Naive thymus-derived CD8-positive, alpha-beta T cell (primary cell): ENCODE data around the gene MAPK8IP2. TPM values are rescaled to one million over a fixed set of nuclear protein-coding genes. Genes with fewer than 3 reads are reported as not detected.

ENCODE experiments used
- ATAC-seq, 2 donors: fragments of 150-1000 bp; cut with Tn5 transposase in 1 of 2; sonication (Bioruptor Pico), chemical (Tn5 transposase) in 1 of 2; 1 replicate in 1 of 2; 2 replicates in 1 of 2; pipeline ENCODE4 v1.10.0; 2021; ENCODE audit warnings: mild to moderate bottlenecking in 2 of 2, moderate library complexity in 2 of 2
- POLR2A ChIA-PET: fragments of 350-600 bp; sonication (Branson Sonifier 250); formaldehyde crosslinking; loops from one replicate; lab custom pipeline; 2021; ENCODE audit warnings: antibody characterized with exemption; lab: Charles Lee
- DNase-seq, 10 donors: peaks; one replicate each; pipeline versions ENCODE4 v3.0.0 to v3.0.0-alpha.2; 2020 to 2022
- H3K27ac Mint-ChIP-seq, 10 donors: one replicate each; pipeline ENCODE4 v1.8.0; 2020 to 2022; ENCODE audit warnings: mild to moderate bottlenecking in 10 of 10, mixed read lengths in 10 of 10, moderate library complexity in 4 of 10, inconsistent platforms in 1 of 10
- H3K27me3 Mint-ChIP-seq, 5 donors: one replicate each; pipeline ENCODE4 v1.8.0; 2021 to 2022; ENCODE audit warnings: mixed read lengths in 5 of 5
- H3K36me3 Mint-ChIP-seq, 3 donors: one replicate each; pipeline ENCODE4 v1.8.0; 2020 to 2022; ENCODE audit warnings: mixed read lengths in 3 of 3, mild to moderate bottlenecking in 2 of 3, inconsistent platforms in 1 of 3
- H3K4me1 Mint-ChIP-seq, 4 donors: one replicate each; pipeline ENCODE4 v1.8.0; 2021 to 2022; ENCODE audit warnings: mixed read lengths in 4 of 4
- H3K4me3 Mint-ChIP-seq, 10 donors: one replicate each; pipeline ENCODE4 v1.8.0; 2020 to 2022; ENCODE audit warnings: mild to moderate bottlenecking in 10 of 10, mixed read lengths in 10 of 10, moderate library complexity in 6 of 10, inconsistent platforms in 1 of 10
- H3K9me3 Mint-ChIP-seq, 9 donors: one replicate each; pipeline ENCODE4 v1.8.0; 2020 to 2022; ENCODE audit warnings: mixed read lengths in 9 of 9, mild to moderate bottlenecking in 3 of 9, inconsistent platforms in 1 of 9, moderate library complexity in 1 of 9
- polyA plus RNA-seq, 3 donors: library from polyadenylated mRNA; unstranded; fragments of 300-500 nt; fragmentation: Illumina TruSeq; gene quantifications; one replicate each; pipeline ENCODE4 v1.2.3, GENCODE V29; 2021
- total RNA-seq, 8 experiments: library from RNA in 2 of 8; stranded (reverse) in 2 of 8; gene quantifications; one replicate each; pipeline ENCODE4 v1.2.3 and lab custom pipeline; 2021 to 2026

The MAPK8IP2 gene
- total and polyA plus RNA-seq, 5 experiments from 2014 or later, result 0.22 to 0.62 TPM; not detected in 3

DNA sequence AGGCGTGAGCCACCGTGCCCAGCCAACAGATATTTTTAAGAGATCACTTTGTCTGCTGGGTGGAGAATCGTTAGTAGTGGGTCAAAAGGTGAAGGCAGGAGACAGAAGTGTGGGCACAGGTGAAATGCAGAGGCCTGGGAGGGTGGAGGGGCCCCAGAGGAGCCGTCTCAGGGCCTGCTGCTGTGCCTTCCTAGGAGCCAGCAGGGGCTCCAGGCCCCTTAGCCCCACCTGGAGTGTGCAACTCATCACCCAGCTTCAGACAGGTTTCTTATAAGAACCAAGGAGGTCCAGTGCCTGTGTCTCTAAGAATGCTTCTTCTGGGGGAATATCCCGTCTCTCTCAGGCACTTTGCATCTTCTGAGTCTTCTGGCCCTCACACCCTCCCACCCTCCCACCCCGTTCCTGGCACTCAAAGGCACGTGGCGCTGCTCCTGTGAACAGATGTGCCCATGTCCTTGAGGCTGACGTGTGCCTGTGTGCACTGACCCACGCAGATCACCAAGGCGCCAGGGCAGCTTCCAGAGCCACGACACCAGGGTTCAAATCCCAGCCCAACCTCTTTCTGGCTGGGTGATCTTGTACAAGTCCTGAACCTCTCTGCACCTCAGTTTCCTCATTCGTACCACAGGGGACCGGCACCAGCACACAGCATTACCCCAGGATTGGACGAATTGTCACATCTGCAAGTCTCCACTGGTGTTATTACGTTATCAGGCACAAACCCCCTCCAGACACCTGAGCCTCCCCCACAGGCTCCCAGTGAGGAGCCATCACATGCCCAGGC, 23.9 kb downstream of the MAPK8IP2 start:
- H3K9me3 Mint-ChIP-seq, result no peaks in the 10 kb centered on the region
- POLR2A ChIA-PET, result interaction anchor here (1.8 kb wide), 1 partner anchor 76 kb away, joined by 4 read pairs; no protein-coding TSS in a partner anchor
- peaks cover 0 to 8% (median 0%) of the 10 kb centered on the region in 3 donors for H3K36me3 Mint-ChIP-seq
- ATAC-seq (no peak), DNase-seq (no peak)
- no peaks in the 10 kb centered on the region for H3K27me3 Mint-ChIP-seq
- peaks cover 31 to 62% (median 56%) of the 10 kb centered on the region in 4 donors for H3K4me1 Mint-ChIP-seq
- peak overlapping the region; percentile 41 to 82 (median 78) for H3K27ac Mint-ChIP-seq
- peak overlapping the region in 3 of 10 donors; percentile 17 to 42 (median 30) for H3K4me3 Mint-ChIP-seq

DNA sequence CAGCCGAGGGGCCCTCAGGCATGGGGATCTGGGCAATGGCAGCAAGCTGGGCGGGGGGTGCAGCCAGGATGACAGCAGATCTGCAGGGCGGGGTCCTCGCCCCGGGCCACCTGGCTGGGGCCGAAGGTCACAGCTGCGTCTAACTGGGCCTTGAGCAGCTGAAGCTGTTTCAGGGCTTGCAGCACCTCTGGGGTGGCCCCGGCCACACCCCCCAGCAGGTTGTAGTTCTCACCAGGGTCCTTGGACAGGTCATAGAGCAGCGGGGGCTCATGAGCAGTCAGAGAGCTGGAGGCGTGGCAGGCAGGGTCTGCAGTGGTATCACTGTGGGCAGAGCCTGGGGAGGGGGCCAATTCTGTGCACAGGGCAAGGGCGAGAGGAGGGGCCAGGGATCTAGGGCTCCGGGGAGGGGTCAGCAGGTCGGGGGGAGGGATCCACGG, 24.6 kb downstream of the MAPK8IP2 start:
- Mint-ChIP-seq H3K36me3 (peaks cover 0 to 8% (median 0%) of the 10 kb centered on the region in 3 donors), H3K4me3 (peak overlapping the region in 2 of 10 donors; percentile 58 to 65), H3K27me3 (no peaks in the 10 kb centered on the region), H3K9me3 (no peaks in the 10 kb centered on the region), H3K4me1 (peaks cover 35 to 59% (median 57%) of the 10 kb centered on the region in 4 donors), H3K27ac (peak overlapping the region in 5 of 10 donors; percentile 29 to 79 (median 73))
- ATAC-seq (no peak), DNase-seq (no peak)
- POLR2A ChIA-PET, result interaction anchor here (1.8 kb wide), 1 partner anchor 77 kb away, joined by 4 read pairs; no protein-coding TSS in a partner anchor

DNA sequence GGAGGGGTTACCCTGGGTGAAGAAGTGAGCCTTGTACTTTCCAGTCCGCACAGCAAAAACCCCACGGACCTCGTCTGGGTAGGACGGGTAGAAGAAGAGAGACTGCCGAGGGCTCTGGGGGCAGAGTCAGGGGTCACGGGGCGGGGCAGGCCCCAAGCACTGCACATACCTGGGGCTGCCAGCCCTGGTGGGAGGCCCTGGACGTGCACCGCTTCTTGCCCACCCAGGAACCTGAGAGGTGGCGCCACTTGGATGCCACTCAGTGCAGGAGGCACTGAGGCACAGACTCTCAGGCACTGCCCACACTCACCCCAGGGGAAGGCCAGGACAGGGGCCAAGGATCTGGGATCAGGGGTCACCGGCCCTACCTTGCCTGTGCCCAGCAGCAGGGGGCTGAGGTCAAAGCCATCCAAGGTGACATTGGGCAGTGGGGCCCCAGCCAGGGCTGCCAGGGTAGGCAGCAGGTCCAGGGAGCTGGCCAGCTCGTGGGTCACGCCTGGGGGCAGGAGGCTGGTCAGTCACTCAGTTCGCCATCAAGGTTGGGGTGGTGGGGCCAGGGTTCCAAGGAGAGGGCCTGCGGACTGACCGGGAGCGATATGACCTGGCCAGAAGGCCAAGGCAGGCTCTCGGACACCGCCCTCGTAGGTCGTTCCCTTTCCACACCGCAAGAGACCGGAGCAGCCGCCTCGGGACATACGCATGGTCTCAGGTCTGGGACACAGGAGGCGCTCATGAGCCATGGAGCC, 25.1 kb downstream of the MAPK8IP2 start:
- Mint-ChIP-seq H3K27ac (peak overlapping the region in 2 of 10 donors; percentile 20 to 29), H3K27me3 (no peaks in the 10 kb centered on the region), H3K4me3 (peak overlapping the region in 2 of 10 donors; percentile 10 to 58), H3K36me3 (peaks cover 0 to 8% (median 0%) of the 10 kb centered on the region in 3 donors), H3K4me1 (peaks cover 36 to 57% (median 53%) of the 10 kb centered on the region in 4 donors), H3K9me3 (no peaks in the 10 kb centered on the region)
- no peak for DNase-seq
- POLR2A ChIA-PET, result interaction anchor here (1.1 to 3.1 kb wide), 3 partner anchors 78 to 100 kb away, joined by 3 to 13 read pairs (median 4); partner anchors contain the start of gene SCO2
- ATAC-seq, result no peak

DNA sequence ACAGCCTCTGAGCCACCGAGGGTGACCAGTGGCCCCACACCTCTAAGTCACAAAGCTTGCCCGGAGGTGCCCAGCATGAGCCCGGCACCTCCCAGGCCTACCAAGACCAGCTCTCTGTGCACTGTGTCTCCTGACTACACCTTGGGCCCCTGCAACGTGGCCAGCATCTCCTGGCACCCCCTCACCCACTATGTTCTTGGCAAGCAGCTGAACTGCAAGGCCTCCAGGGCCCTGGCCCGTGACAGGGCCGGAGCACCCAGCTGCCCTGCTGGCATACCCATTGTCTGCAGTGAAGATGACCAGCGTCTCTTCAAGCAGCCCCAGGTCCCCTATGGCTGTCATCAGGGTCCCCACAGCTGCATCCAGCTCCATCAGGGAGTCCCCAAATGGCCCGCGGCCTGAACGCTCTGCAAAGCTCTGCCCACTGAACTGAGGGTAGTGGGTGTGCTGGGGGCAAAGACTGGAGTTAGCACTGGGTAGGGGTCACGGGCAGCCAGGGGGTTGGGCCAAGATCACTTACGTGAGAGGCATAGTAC, 25.8 kb downstream of the MAPK8IP2 start:
- POLR2A ChIA-PET, result interaction anchor here (0.7 to 3.1 kb wide), 4 partner anchors 44 to 101 kb away, joined by 3 to 13 read pairs (median 4); partner anchors contain the start of gene SCO2
- Mint-ChIP-seq H3K27ac (peak overlapping the region; percentile 31 to 92 (median 76)), H3K4me3 (peak overlapping the region; percentile 46 to 81 (median 76)), H3K27me3 (no peaks in the 10 kb centered on the region), H3K9me3 (no peaks in the 10 kb centered on the region), H3K36me3 (peaks cover 0 to 8% (median 0%) of the 10 kb centered on the region in 3 donors), H3K4me1 (peaks cover 32 to 51% (median 47%) of the 10 kb centered on the region in 4 donors)
- DNase-seq (no peak), ATAC-seq (no peak)

DNA sequence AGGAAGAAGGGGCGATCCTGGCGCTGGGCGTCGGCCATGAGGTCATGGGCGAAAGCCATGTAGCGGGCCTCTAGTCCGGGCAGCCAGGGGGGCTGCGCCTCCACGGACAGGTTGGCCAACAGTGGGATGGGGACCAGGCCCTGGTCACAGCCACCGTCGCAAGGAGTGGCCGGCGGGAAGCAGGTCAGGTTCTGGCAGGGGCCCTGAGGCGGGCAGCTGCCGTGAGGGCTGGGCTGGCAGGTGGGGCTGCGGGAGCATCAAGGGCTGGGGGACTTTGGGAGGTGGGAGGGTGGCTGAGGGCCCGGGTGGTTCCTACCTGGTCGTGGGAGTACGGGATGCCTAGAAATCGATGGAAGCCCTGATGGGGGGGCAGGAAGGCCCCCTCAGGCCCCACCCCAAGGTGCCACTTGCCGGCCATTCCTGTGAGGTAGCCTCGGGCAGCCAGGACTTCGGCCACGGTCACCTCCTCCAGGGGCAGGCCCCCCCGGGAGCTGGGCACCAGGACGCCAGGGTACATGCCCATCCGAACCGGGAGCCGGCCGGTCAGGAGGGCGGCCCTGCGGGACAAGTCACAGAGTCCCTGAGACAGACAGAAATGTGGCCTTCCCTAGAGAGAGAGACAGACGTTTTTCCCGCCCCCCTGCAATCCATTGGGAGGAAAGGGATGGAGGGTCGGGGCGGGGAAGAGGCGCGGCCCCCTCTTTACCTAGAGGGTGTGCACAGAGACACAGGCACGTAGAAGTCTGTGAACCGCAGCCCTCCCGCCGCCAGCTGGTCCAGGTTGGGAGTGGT, 26.5 kb downstream of the MAPK8IP2 start:
- H3K27ac Mint-ChIP-seq, result peak overlapping the region; percentile 48 to 92 (median 84)
- H3K36me3 Mint-ChIP-seq, result peaks cover 0 to 8% (median 0%) of the 10 kb centered on the region in 3 donors
- H3K27me3 Mint-ChIP-seq, result no peaks in the 10 kb centered on the region
- peaks cover 25 to 44% (median 40%) of the 10 kb centered on the region in 4 donors for H3K4me1 Mint-ChIP-seq
- ATAC-seq (no peak), DNase-seq (no peak)
- POLR2A ChIA-PET, result interaction anchor here (0.7 to 3.1 kb wide), 7 partner anchors 15 to 435 kb away, joined by 3 to 13 read pairs (median 4); partner anchors contain the start of genes LMF2, NCAPH2 and SCO2
- peak overlapping the region; percentile 72 to 87 (median 79) for H3K4me3 Mint-ChIP-seq
- no peaks in the 10 kb centered on the region for H3K9me3 Mint-ChIP-seq

DNA sequence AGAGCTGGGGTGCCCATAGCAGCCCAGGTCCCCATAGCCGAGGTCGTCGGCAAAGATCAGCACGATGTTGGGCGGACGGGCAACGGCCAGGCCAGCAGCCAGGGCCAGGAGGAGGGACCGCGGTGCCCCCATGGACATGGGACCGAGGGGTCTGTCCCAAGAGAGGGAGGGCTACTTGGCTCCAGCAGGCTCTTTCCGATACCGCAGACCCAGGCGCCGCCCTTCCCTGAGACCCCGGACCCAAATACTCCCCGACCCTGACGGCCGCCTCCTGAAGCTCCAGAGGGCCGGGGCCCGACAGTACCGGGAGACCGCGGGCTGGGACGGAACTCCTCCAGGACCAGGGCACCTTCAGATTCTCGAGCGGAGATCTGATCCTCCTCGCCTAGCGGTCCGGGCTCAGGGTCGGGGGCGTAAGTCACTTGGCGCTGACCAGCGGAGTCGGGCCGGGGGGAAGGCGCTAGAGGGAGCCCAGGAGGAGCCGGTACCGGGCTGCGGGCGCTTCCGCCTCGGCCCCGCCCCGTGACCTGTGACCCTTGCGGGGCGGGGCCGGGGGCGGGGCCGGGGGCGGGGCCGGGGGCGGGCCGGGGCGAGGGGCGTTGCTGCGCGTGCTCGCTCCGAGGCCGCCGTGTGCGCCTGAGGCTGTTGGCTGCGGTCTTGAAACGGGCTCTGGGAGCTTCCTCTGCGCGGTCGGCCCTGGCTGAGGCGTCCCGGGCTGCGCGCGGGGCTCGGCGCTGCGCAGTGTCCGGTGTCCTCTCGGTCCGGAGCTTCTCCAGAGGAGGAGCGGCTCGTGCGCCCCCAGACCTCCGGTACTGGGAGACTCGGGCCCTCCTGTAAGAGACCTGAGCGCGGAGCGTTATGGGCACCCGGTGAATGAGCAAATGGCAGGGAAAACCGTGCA, 27.3 kb downstream of the MAPK8IP2 start, which contains the start of gene ARSA:
ARSA (minus strand) TSS at position 511 of the 901 bp plus-strand sequence; CDS start at position 138, 373 bp downstream.
- H3K9me3 Mint-ChIP-seq, result no peaks in the 10 kb centered on the region
- DNase-seq (peak; percentile 59 to 87 (median 74)), ATAC-seq (peak; percentile 91 to 92)
- peak within 1 kb of the TSS; percentile 89 to 97 (median 93) for H3K27ac Mint-ChIP-seq
- POLR2A ChIA-PET, result interaction anchor here (0.7 to 3.1 kb wide), 10 partner anchors 15 to 436 kb away, joined by 3 to 13 read pairs (median 4); partner anchors contain the start of genes CHKB, LMF2, NCAPH2 and SCO2
- peak within 1 kb of the TSS; percentile 79 to 96 (median 91) for H3K4me3 Mint-ChIP-seq
- peaks cover 0 to 8% (median 0%) of the 10 kb centered on the region in 3 donors for H3K36me3 Mint-ChIP-seq
- peaks cover 22 to 35% (median 32%) of the 10 kb centered on the region in 4 donors for H3K4me1 Mint-ChIP-seq
- H3K27me3 Mint-ChIP-seq, result no peaks in the 10 kb centered on the region

DNA sequence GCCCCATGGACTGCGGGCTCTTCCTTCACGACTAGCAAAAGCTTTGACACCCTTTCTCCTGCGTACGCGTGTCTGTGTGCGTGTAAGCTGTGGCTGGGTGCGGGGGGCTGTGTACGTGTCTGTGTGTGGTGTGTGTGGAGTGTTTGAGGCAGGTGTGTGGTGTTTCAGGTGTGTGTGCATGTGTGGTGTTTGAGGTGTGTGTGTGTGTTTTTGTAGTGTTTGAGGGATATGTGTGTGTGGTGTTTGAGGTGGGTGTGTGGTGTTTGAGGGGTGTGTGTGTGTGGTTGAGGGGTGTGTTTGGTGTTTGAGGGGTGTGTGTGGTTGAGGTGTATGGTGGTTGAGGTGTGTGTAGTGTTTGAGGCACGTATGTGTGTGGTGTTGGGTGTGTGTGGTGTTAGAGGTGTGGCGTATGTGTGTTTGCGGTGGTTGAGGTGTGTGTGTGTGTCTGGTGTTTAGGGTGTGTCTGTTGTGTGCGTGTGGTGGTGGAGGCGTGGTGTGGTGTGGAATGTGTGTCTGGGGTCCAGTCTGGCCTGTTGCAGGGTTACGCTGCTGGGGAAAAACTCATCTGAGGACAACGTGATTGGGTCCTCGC, 28.0 kb downstream of the MAPK8IP2 start:
- POLR2A ChIA-PET, result interaction anchor here (0.7 to 3.1 kb wide), 7 partner anchors 46 to 130 kb away, joined by 3 to 13 read pairs (median 3); partner anchors contain the start of genes CHKB, LMF2, NCAPH2 and SCO2
- Mint-ChIP-seq H3K27me3 (no peaks in the 10 kb centered on the region), H3K4me1 (peaks cover 22 to 33% (median 28%) of the 10 kb centered on the region in 4 donors), H3K36me3 (peaks cover 0 to 8% (median 0%) of the 10 kb centered on the region in 3 donors), H3K4me3 (peak overlapping the region; percentile 79 to 96 (median 91)), H3K27ac (peak overlapping the region; percentile 89 to 97 (median 93)), H3K9me3 (no peaks in the 10 kb centered on the region)
- ATAC-seq (peak; percentile 15 to 17), DNase-seq (peak in 2 of 10 donors; percentile 29 to 65)

DNA sequence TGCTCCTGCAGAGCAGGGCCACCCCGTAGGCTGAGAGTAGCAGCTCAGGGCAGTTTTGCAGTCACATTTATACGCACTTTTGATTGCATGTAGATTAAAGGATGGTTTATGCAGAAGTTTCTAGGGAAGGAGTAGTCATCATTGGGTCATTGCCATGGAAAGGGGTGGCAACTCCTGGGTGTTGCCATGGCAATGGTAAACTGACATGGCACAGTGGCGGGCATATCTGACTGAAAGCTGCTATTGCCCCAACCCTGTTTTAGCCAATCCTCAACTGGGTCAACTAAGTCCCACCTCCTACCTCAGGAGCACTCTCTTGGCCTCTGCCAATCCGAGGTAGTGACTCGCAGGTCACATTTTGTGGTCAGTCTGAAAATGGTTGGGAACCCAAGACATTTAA, 29.8 kb downstream of the MAPK8IP2 start:
- ATAC-seq (no peak), DNase-seq (no peak)
- no peaks in the 10 kb centered on the region for H3K27me3 Mint-ChIP-seq
- H3K27ac Mint-ChIP-seq, result peak overlapping the region in 3 of 10 donors; percentile 32 to 63 (median 44)
- peaks cover 19 to 28% (median 27%) of the 10 kb centered on the region in 4 donors for H3K4me1 Mint-ChIP-seq
- POLR2A ChIA-PET, result interaction anchor here (0.7 to 1.6 kb wide), 2 partner anchors 9 to 122 kb away, joined by 3 to 9 read pairs; partner anchors contain the start of genes LMF2 and NCAPH2
- H3K4me3 Mint-ChIP-seq, result no peak overlapping the region
- H3K9me3 Mint-ChIP-seq, result no peaks in the 10 kb centered on the region
- H3K36me3 Mint-ChIP-seq, result peaks cover 0 to 1% (median 0%) of the 10 kb centered on the region in 3 donors

DNA sequence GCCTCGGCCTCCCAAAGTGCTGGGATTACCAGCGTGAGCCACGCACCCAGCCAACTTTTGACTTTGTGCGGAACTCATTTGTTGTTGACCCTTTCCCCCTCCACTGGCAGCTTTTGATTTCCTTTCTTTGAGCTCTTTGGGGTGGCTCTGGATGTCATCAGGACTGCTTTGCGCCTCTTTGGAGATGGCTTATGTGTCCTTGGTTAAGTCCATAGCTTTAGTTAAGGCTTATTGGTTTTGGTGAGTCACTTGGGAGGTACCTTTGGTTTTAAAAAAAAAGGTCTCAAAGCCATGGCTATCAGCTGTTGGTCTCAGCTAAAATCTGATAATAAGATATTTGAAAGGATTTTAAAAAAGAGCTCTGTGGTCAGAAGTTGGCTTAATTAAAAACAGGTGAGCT, 32.5 kb downstream of the MAPK8IP2 start:
- POLR2A ChIA-PET, result interaction anchor here (0.6 to 1.4 kb wide), 3 partner anchors 12 to 14 kb away, joined by 3 to 4 read pairs (median 4); no protein-coding TSS in a partner anchor

DNA sequence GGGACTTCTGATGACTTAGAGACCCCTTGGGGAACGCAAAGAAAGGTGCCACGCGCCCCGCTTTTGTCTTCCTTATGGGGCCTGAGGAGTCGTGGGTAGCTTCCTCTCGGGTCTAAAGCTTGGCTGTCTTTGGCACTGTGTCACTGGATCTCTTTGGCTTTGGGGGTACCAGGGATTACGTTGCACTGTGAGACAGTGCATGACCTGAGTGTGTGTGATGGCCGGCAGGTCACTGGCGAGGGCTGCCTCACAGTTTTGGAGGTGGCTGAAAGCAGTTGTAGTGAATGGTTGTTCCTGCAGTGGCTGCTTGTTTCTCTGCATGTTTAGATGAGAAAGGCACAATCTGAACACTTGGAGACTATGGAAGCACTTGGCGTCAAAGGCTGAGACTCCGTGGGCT, 33.2 kb downstream of the MAPK8IP2 start:
- POLR2A ChIA-PET, result interaction anchor here (0.6 to 1.4 kb wide), 2 partner anchors 13 to 14 kb away, joined by 4 read pairs; no protein-coding TSS in a partner anchor
- no peaks in the 10 kb centered on the region for H3K27me3 Mint-ChIP-seq
- H3K9me3 Mint-ChIP-seq, result no peaks in the 10 kb centered on the region
- no peak overlapping the region for H3K4me3 Mint-ChIP-seq
- peaks cover 12 to 20% (median 14%) of the 10 kb centered on the region in 4 donors for H3K4me1 Mint-ChIP-seq
- no peak for DNase-seq
- no peak overlapping the region for H3K27ac Mint-ChIP-seq
- no peak for ATAC-seq
- no peaks in the 10 kb centered on the region for H3K36me3 Mint-ChIP-seq

More for the DNA sequence above, 32.5 kb downstream of the MAPK8IP2 start:
- Mint-ChIP-seq H3K27me3 (no peaks in the 10 kb centered on the region), H3K36me3 (no peaks in the 10 kb centered on the region), H3K4me1 (peaks cover 18 to 27% (median 21%) of the 10 kb centered on the region in 4 donors), H3K4me3 (no peak overlapping the region), H3K27ac (no peak overlapping the region), H3K9me3 (no peaks in the 10 kb centered on the region)
- no peak for ATAC-seq
- no peak for DNase-seq
